ENCODE measurements around the gene ARHGAP21. TPM values are rescaled to one million over a fixed set of nuclear protein-coding genes. Genes with fewer than 3 reads are reported as not detected.

Gene ARHGAP21
- total and polyA plus RNA-seq, 4 donors: 18.8 to 138 (median 46.1) TPM

- no peaks in the 10 kb centered on the region for H3K36me3 ChIP-seq (ENCODE audit: control insufficient read depth in 4 of 4, insufficient read depth in 4 of 4, low read length in 4 of 4)
- peaks cover 0 to 4% (median 0%) of the 10 kb centered on the region in 5 donors for H3K4me1 ChIP-seq (ENCODE audit: control insufficient read depth in 5 of 5, insufficient read depth in 5 of 5, low read length in 5 of 5)
- no peak overlapping the region for H3K4me3 ChIP-seq
- H3K27me3 ChIP-seq (ENCODE audit: control insufficient read depth in 3 of 3, insufficient read depth in 3 of 3, low read length in 2 of 3): peaks cover 0 to 2% (median 0%) of the 10 kb centered on the region in 3 donors
- WGBS, 2 donors: 76 to 84% methylated on average over 4 of the region's 4 CpGs
- no peak for TF ChIP-seq CTCF (IDR thresholded peaks at IDR 0.05; ENCODE audit: control extremely low read depth, extremely low read depth)
- H3K27ac ChIP-seq (ENCODE audit: low read depth in 1 of 2, low read length in 1 of 2): no peak overlapping the region
- ATAC-seq (ENCODE audit: insufficient read depth, low FRiP score) (no peak), DNase-seq (no peak)
- no peak overlapping the region for H3K9ac ChIP-seq (ENCODE audit: insufficient read depth in 1 of 2, low read length in 2 of 2)
- no peaks in the 10 kb centered on the region for H3K9me3 ChIP-seq (ENCODE audit: control insufficient read depth in 4 of 4, insufficient read depth in 3 of 4, low read length in 3 of 4)
Observed at GRCh38 chr10:24556126-24556749, 167.4 kb downstream of the ARHGAP21 start.

GRCh38 chr10:24554036-24554435 is 169.7 kb downstream of the ARHGAP21 start:
- ATAC-seq (ENCODE audit: insufficient read depth, low FRiP score) (no peak), DNase-seq (no peak)
- no peak for TF ChIP-seq CTCF (IDR thresholded peaks at IDR 0.05; ENCODE audit: control extremely low read depth, extremely low read depth)
- no peak overlapping the region for H3K27ac ChIP-seq (ENCODE audit: low read depth in 1 of 2, low read length in 1 of 2)
- peaks cover 0 to 2% (median 0%) of the 10 kb centered on the region in 3 donors for H3K27me3 ChIP-seq (ENCODE audit: control insufficient read depth in 3 of 3, insufficient read depth in 3 of 3, low read length in 2 of 3)
- peaks cover 0 to 3% (median 0%) of the 10 kb centered on the region in 4 donors for H3K36me3 ChIP-seq (ENCODE audit: control insufficient read depth in 4 of 4, insufficient read depth in 4 of 4, low read length in 4 of 4)
- 75 to 88% methylated on average over 7 of the region's 7 CpGs for WGBS, 2 donors
- H3K9ac ChIP-seq (ENCODE audit: insufficient read depth in 1 of 2, low read length in 2 of 2): no peak overlapping the region
- peaks cover 0 to 4% (median 0%) of the 10 kb centered on the region in 5 donors for H3K4me1 ChIP-seq (ENCODE audit: control insufficient read depth in 5 of 5, insufficient read depth in 5 of 5, low read length in 5 of 5)
- H3K4me3 ChIP-seq: no peak overlapping the region
- no peaks in the 10 kb centered on the region for H3K9me3 ChIP-seq (ENCODE audit: control insufficient read depth in 4 of 4, insufficient read depth in 3 of 4, low read length in 3 of 4)

GRCh38 chr10:24553051-24553612 is 170.6 kb downstream of the ARHGAP21 start:
- no peak for TF ChIP-seq CTCF (IDR thresholded peaks at IDR 0.05; ENCODE audit: control extremely low read depth, extremely low read depth)
- DNase-seq (no peak), ATAC-seq (ENCODE audit: insufficient read depth, low FRiP score) (no peak)
- Histone ChIP-seq H3K4me3 (no peak overlapping the region), H3K27ac (ENCODE audit: low read depth in 1 of 2, low read length in 1 of 2) (no peak overlapping the region), H3K4me1 (ENCODE audit: control insufficient read depth in 5 of 5, insufficient read depth in 5 of 5, low read length in 5 of 5) (peaks cover 0 to 4% (median 0%) of the 10 kb centered on the region in 5 donors), H3K27me3 (ENCODE audit: control insufficient read depth in 3 of 3, insufficient read depth in 3 of 3, low read length in 2 of 3) (peaks cover 0 to 2% (median 0%) of the 10 kb centered on the region in 3 donors), H3K9ac (ENCODE audit: insufficient read depth in 1 of 2, low read length in 2 of 2) (no peak overlapping the region), H3K9me3 (ENCODE audit: control insufficient read depth in 4 of 4, insufficient read depth in 3 of 4, low read length in 3 of 4) (no peaks in the 10 kb centered on the region), H3K36me3 (ENCODE audit: control insufficient read depth in 4 of 4, insufficient read depth in 4 of 4, low read length in 4 of 4) (peaks cover 0 to 3% (median 0%) of the 10 kb centered on the region in 4 donors)
- WGBS, 2 donors: 69 to 80% methylated on average over 10 of the region's 10 CpGs

All from lung (tissue), 12 donors.